Stimulated activated CD4-positive, alpha-beta T cell treated with anti-CD3 and anti-CD28 coated beads, Interleukin-15, amount 100 ng/mL, for 48 hours (primary cell): ENCODE data around the gene SCN7A.
"Not testable (repeated sequence)": the region's sequence is repeated elsewhere in the genome, so short reads cannot be mapped to it uniquely, and the experiment has no call there.

Source experiments
- DNase-seq, 2 donors: peaks; one replicate each; pipeline ENCODE4 v3.0.0-alpha.2; 2020; ENCODE audit warnings: low read depth in 2 of 2

Gene SCN7A

GRCh38 chr2:166494140-166494624 lies at the start of gene SCN7A:
TSS of gene SCN7A (minus strand) at chr2:166494249. CDS start at chr2:166477696, 16,553 bp downstream.
- no peak for DNase-seq

- peak in 1 of 2 donors; percentile 4 for DNase-seq
These were observed 45.5 kb upstream of the SCN7A start for GRCh38 chr2:166539340-166540162.

GRCh38 chr2:166536111-166536510 lies 42.1 kb upstream of the SCN7A start:
- DNase-seq = no peak

GRCh38 chr2:166521155-166521554 lies 27.1 kb upstream of the SCN7A start:
- DNase-seq = no peak

GRCh38 chr2:166520604-166521003 lies 26.6 kb upstream of the SCN7A start:
- no peak for DNase-seq

- DNase-seq = no peak
These were observed 25.4 kb upstream of the SCN7A start for GRCh38 chr2:166519391-166519962.

- no peak for DNase-seq
These were observed 24.8 kb upstream of the SCN7A start for GRCh38 chr2:166518634-166519390.

GRCh38 chr2:166517533-166518061 lies 23.5 kb upstream of the SCN7A start:
- no peak for DNase-seq

- DNase-seq = no peak
These were observed 22.8 kb upstream of the SCN7A start for GRCh38 chr2:166516712-166517303.

- no peak for DNase-seq
These were observed 19.9 kb upstream of the SCN7A start for GRCh38 chr2:166513952-166514351.

- no peak for DNase-seq
These were observed 5.2 kb upstream of the SCN7A start for GRCh38 chr2:166499281-166499680.

GRCh38 chr2:166491461-166491860 lies 2.6 kb downstream of the SCN7A start:
- no peak for DNase-seq

GRCh38 chr2:166487171-166487570 lies 6.9 kb downstream of the SCN7A start:
- DNase-seq = no peak

- no peak for DNase-seq
These were observed 8.4 kb downstream of the SCN7A start for GRCh38 chr2:166485558-166486178.

- DNase-seq = no peak
These were observed 21.7 kb downstream of the SCN7A start for GRCh38 chr2:166472332-166472731.

- DNase-seq = no peak
These were observed 25.7 kb downstream of the SCN7A start for GRCh38 chr2:166468124-166469024.

GRCh38 chr2:166464187-166464586 lies 29.9 kb downstream of the SCN7A start:
- no peak for DNase-seq

GRCh38 chr2:166463640-166464039 lies 30.4 kb downstream of the SCN7A start:
- DNase-seq = no peak

GRCh38 chr2:166458674-166459073 lies 35.4 kb downstream of the SCN7A start:
- no peak for DNase-seq

GRCh38 chr2:166455823-166456222 lies 38.2 kb downstream of the SCN7A start:
- not testable (repeated sequence) for DNase-seq
